Aorta (tissue), 5 donors: ENCODE results near the gene MYO1E. TPM values are rescaled to one million over a fixed set of nuclear protein-coding genes. Genes with fewer than 3 reads are reported as not detected.
"Not testable (repeated sequence)": the region's sequence is repeated elsewhere in the genome, so short reads cannot be mapped to it uniquely, and the experiment has no call there.

Experiments
- ATAC-seq: fragments of 200-7000 bp; cut with Tn5 transposase; one replicate; pipeline ENCODE4 v1.9.1; 2022; ENCODE audit warnings: moderate library complexity; ENCODE audit not compliant: low FRiP score
- DNase-seq, 2 donors: peaks; one replicate each; pipeline ENCODE4 v3.0.0-alpha.2; 2020
- H3K27ac ChIP-seq, 2 donors: one replicate each; pipeline ENCODE4 v1.5.1; 2013; ENCODE audit warnings: low read length in 2 of 2, mild to moderate bottlenecking in 2 of 2, moderate library complexity in 2 of 2, control low read depth in 1 of 2, inconsistent platforms in 1 of 2, low read depth in 1 of 2
- H3K27me3 ChIP-seq, 2 donors: one replicate each; pipeline ENCODE4 v1.6.1; 2013; ENCODE audit warnings: control low read depth in 1 of 2, low read length in 1 of 2, mild to moderate bottlenecking in 1 of 2, moderate library complexity in 1 of 2; ENCODE audit not compliant: insufficient read depth in 2 of 2, control insufficient read depth in 1 of 2
- H3K36me3 ChIP-seq, 2 donors: one replicate each; pipeline ENCODE4 v1.6.1; 2013; ENCODE audit warnings: control low read depth in 1 of 2, low read length in 1 of 2, mild to moderate bottlenecking in 1 of 2; ENCODE audit not compliant: insufficient read depth in 2 of 2, control insufficient read depth in 1 of 2
- H3K4me1 ChIP-seq, 2 donors: one replicate each; pipeline ENCODE4 v1.6.1; 2013; ENCODE audit warnings: low read length in 2 of 2, control low read depth in 1 of 2, mild to moderate bottlenecking in 1 of 2, moderate library complexity in 1 of 2; ENCODE audit not compliant: insufficient read depth in 2 of 2, control insufficient read depth in 1 of 2
- H3K4me3 ChIP-seq, 2 donors: one replicate each; pipeline ENCODE4 v1.5.1; 2013; ENCODE audit warnings: low read length in 2 of 2, control low read depth in 1 of 2, mild to moderate bottlenecking in 1 of 2
- H3K9me3 ChIP-seq: one replicate; pipeline ENCODE4 v1.6.1; 2013; ENCODE audit warnings: mild to moderate bottlenecking, low read length; ENCODE audit not compliant: control insufficient read depth
- WGBS, 2 donors: extraction: QIAGEN DNeasy Blood & Tissue Kit; methylation state at CpG; one replicate each; pipeline ENCODE4 v1.1.7; 2013; 5-methylcytosine and 5-hydroxymethylcytosine counted together
- intact Hi-C, 2 donors: fragments of 100-400 bp; cut with DNase I; formaldehyde crosslinking; loops; one replicate each; pipeline versions ENCODE4 v1.14.2 to v1.15.0; 2022
- polyA plus RNA-seq, 2 donors: library from polyadenylated mRNA; stranded (reverse); fragments of 200-250 nt; gene quantifications; one replicate each; pipeline ENCODE4 v1.2.3, GENCODE V29; 2013
- total RNA-seq, 2 donors: library from RNA; stranded (reverse); fragmentation: NEBNext Ultra II Directional; extraction: Animal tissue kit (Norgen Biotek cat#: 25700); gene quantifications; one replicate each; pipeline ENCODE4 v1.2.1, GENCODE V29; 2021
- donor health status: healthy with polysubstance abuse.
- donor health status: Bipolar disorder and iron deficiency.
- donor health status: DM: no; HTN: no; CAD: no.
- donor health status: DM: no; HTN: no; CAD: no.
- donor health status: DM: yes; HTN: yes; CAD: no.

MYO1E gene
- total and polyA plus RNA-seq, 4 donors: 44.6 to 225 (median 105) TPM

DNA sequence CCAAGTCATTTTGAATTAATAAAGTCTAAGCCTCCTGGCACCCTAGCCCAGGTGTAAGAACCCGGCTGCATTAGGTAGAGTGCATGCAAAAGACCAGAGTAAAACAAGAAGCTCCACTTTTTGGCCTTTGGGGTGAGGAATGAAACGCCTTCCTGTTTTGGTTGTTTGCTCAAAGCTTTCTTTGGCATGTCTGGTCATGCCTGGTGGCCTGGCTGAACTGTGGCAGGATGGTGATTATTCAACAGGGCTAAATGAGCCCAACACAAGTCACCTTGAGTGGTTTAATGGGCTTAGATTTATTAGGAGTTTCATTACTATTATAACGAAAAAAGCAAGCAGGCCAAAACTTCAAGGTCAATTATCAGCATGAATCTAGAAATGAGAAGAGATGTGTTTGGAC is 206.9 kb downstream of the MYO1E start:
- intact Hi-C loops: loop anchor here in 1 of 2 donors (5.0 kb wide), 2 partner anchors 57 to 72 kb away; no protein-coding TSS in a partner anchor
- Histone ChIP-seq H3K9me3 (no peaks in the 10 kb centered on the region), H3K36me3 (peaks cover 2 to 5% of the 10 kb centered on the region in 2 donors), H3K27me3 (no peaks in the 10 kb centered on the region), H3K27ac (no peak overlapping the region), H3K4me1 (peaks cover 6 to 9% of the 10 kb centered on the region in 2 donors), H3K4me3 (no peak overlapping the region)
- 33 to 43% methylated on average over 3 of the region's 3 CpGs for WGBS, 2 donors
- ATAC-seq: no peak
- no peak for DNase-seq

DNA sequence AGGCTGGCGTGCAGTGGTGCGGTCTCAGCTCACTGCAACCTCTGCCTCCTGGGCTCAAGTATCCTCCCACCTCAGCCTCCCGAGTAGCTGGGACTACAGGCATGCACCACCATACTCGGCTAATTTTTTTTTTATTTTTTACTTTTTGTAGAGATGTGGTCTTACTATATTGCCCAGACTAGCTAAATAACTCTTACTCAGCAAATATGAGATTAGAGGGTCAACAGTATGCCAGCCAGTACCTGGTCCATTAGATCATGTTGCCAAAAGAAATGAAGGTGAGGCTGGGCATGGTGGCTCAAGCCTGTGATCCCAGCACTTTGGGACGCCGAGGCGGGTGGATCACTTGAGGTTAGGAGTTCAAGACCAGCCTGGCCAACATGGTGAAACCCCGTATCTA is 210.6 kb downstream of the MYO1E start:
- intact Hi-C loops, H3K4me1 ChIP-seq, H3K27ac ChIP-seq, H3K36me3 ChIP-seq, H3K9me3 ChIP-seq, ATAC-seq, H3K4me3 ChIP-seq, DNase-seq, H3K27me3 ChIP-seq: not testable (repeated sequence)
- WGBS, 2 donors: 95 to 96% methylated on average over 8 of the region's 8 CpGs

DNA sequence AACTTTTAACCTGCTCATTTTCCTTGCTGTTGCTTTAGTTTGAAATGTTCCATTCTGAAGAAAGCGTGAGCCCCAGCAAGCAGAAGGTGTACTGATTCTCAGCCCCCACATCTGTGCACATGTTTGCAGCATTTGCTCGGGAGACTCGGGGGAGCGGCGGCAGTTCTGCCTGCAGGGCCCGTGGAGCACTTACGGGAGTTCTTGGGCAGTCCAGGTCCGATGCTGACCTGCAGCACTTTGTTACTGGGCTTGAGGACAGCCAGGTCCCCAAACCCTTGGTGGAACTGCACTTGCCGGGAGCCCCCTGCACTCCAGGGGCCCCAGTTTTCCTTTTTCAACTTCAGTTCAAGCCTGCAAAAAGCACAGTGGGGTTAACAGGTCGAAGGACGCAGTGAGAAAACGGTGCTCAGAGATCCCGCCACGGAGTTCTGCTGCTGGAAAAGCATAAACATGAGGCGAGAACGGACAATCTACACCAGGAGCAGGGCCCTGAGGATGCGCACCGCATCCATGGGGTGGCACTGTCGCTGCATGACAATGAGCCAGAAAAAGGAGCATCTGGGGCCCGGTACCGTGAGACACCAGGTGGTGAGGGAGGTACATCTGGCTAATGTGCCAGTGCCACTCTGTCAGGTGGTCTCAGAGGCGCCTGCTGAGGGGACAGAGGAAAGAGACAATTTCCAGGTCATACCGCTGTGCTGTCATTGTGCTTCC is 211.6 kb downstream of the MYO1E start:
- Histone ChIP-seq H3K27me3 (no peaks in the 10 kb centered on the region), H3K36me3 (peaks cover 4 to 7% of the 10 kb centered on the region in 2 donors), H3K4me3 (no peak overlapping the region), H3K4me1 (peaks cover 2 to 6% of the 10 kb centered on the region in 2 donors), H3K9me3 (no peaks in the 10 kb centered on the region), H3K27ac (no peak overlapping the region)
- ATAC-seq (no peak), DNase-seq (no peak)
- 74 to 82% methylated on average over 23 of the region's 23 CpGs for WGBS, 2 donors
- intact Hi-C loops: no loop called here

DNA sequence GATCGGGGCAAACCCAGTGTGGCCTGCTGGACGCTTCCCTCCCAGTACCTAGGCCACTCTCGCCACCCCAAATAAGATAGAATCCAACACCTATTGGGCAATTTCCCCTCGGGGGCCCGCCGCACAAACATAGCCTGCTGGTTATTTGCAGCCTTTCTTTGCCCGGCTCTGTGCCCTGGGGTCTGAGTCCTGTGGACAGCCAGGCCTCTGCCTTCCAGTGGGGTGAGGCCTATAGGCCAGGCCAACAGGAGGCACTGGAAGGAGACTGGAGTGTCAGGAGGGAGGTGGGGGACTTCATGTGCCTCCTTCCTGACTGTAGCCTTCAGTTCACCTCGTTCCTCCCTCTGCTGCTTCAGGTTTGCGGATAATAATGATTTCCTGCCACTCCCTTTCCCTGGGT is 213.5 kb downstream of the MYO1E start:
- ATAC-seq (no peak), DNase-seq (no peak)
- WGBS, 2 donors: 92 to 97% methylated on average over 9 of the region's 9 CpGs
- no peak overlapping the region for H3K4me3 ChIP-seq
- no peaks in the 10 kb centered on the region for H3K9me3 ChIP-seq
- H3K27me3 ChIP-seq: no peaks in the 10 kb centered on the region
- peaks cover 4 to 7% of the 10 kb centered on the region in 2 donors for H3K36me3 ChIP-seq
- H3K4me1 ChIP-seq: no peaks in the 10 kb centered on the region
- intact Hi-C loops: no loop called here
- H3K27ac ChIP-seq: no peak overlapping the region

DNA sequence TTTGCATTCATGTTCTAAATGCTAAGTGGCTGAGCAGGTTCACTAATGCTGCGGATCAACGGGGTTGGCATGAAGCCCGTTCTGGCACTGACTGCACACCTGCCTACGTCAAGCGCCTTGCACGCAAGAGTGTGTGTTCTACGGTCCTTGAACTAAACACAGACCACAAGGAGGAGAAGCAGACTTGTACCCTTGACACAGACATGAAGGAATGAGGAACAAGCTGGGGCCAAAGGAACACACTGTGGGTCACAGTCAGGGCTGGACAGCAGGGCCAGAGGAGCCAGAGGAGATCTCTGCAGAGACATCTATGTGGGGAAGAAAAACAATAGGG is 214.0 kb downstream of the MYO1E start:
- Histone ChIP-seq H3K9me3 (no peaks in the 10 kb centered on the region), H3K4me1 (no peaks in the 10 kb centered on the region), H3K36me3 (peaks cover 6 to 7% of the 10 kb centered on the region in 2 donors), H3K4me3 (no peak overlapping the region), H3K27me3 (no peaks in the 10 kb centered on the region), H3K27ac (no peak overlapping the region)
- DNase-seq (no peak), ATAC-seq (no peak)
- 83 to 84% methylated on average over 7 of the region's 7 CpGs for WGBS, 2 donors
- intact Hi-C loops: no loop called here

DNA sequence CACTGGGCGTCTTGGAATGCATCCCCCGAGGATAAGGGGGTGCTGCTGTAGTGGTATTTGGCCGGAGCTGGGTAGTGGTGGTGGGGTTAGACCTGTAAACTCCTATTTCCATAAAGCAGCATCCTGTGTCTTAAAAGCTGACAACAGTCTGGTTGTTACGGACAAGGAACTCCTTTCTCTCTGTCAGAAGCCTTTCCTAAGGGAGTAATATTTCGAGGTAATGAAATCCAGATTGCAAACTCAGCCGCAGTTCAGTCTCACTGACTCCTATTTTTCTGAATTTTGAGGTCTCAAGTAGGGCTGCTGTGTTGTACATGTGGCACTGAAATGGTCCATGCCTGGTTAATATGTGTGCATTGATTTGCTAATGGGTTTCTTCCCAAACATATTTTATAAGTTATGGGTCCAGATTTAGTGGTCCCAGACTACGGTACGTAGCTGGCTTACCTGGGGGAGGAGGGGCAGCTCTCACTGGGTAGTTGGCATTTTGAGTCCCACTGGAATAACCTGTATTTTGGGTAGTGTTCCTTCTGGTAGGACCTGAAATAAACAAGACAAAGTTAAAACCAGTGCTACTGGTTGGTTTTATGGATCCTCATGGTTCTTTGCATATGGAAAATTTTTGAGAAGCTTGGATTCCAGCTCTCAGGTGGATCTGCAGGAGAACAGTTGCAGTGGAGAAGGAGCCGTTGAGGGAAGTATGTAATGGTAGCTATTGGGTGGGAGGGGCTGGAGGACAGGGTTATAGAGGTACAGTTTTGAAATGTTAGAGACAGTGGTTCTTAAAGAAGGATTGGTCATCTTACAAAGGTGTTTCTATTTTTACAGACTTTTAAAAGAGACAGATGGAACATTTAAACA is 214.6 kb downstream of the MYO1E start:
- H3K36me3 ChIP-seq: peaks cover 9% of the 10 kb centered on the region in 2 donors

DNA sequence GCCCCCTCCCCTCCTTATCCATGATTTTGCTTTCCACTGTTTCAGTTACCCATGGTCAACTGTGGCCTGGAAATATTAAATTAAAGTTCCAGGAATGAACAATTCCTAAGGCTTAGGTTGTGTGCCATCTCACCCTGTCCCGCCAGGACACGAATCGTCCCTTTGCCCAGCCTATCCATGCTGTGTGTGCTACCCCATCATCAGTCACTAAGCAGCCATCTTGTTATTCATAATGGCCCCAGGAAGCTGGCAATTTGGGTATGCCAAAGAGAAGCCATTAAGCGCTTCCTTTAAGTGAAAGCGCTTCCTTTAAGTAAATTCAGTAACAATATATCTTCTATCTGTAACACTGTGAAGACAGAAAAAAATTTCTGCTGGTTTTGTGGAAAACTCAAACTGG is 215.3 kb downstream of the MYO1E start:
- DNase-seq (no peak), ATAC-seq (no peak)
- H3K27me3 ChIP-seq: no peaks in the 10 kb centered on the region
- no peaks in the 10 kb centered on the region for H3K4me1 ChIP-seq
- 94 to 97% methylated on average over 5 of the region's 5 CpGs for WGBS, 2 donors
- no peaks in the 10 kb centered on the region for H3K9me3 ChIP-seq
- H3K36me3 ChIP-seq: peaks cover 12% of the 10 kb centered on the region in 2 donors
- H3K4me3 ChIP-seq: no peak overlapping the region
- H3K27ac ChIP-seq: no peak overlapping the region
- intact Hi-C loops: no loop called here

More for the DNA sequence above, 214.6 kb downstream of the MYO1E start:
- Histone ChIP-seq H3K4me1 (no peaks in the 10 kb centered on the region), H3K27me3 (no peaks in the 10 kb centered on the region), H3K9me3 (no peaks in the 10 kb centered on the region), H3K27ac (no peak overlapping the region), H3K4me3 (no peak overlapping the region)
- no peak for ATAC-seq
- WGBS, 2 donors: 74 to 82% methylated on average over 9 of the region's 9 CpGs
- intact Hi-C loops: no loop called here
- DNase-seq: no peak

DNA sequence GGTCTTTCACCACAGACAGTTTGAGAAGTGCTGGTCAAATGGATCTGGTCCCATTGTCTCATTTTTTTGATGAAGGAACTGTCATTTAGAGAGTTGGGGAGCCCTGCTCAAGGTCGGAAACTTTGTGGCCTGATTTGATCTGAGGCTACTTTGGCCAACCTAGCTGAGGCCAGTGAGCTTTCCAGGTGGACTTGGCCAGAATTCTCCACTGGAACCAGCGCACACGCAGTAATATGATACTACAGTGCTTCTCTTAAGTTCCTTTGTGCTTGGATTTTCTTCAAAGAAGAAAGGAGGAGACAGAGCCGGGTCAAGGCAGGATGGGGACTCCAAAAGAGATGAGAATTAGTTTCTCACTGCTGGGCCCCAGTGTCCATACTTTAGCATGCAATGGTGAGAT is 217.2 kb downstream of the MYO1E start:
- H3K36me3 ChIP-seq: peaks cover 11 to 12% of the 10 kb centered on the region in 2 donors
- intact Hi-C loops: no loop called here
- no peak for DNase-seq
- no peaks in the 10 kb centered on the region for H3K27me3 ChIP-seq
- no peak overlapping the region for H3K27ac ChIP-seq
- WGBS, 2 donors: 84 to 89% methylated on average over 4 of the region's 4 CpGs
- H3K4me3 ChIP-seq: no peak overlapping the region
- no peaks in the 10 kb centered on the region for H3K9me3 ChIP-seq
- no peaks in the 10 kb centered on the region for H3K4me1 ChIP-seq
- ATAC-seq: no peak

DNA sequence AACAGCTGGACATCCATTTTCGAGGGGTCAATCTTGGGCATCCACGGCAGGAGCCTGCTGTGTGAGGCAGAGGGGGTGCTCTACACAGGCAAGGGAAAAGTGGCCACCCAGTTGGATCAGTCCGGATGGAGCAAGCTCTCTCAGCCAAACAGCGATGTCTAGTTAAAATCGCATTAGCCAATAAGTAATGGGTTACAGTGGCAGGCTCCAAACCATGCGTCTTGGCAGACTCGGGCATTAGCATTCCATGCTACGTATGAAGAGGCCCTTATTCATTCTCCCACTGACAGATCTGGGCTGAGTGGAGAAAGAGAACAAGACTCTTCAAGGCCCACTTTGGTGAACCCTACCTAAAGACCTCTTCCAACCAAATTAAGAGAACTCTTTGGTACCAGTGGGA is 218.4 kb downstream of the MYO1E start:
- ATAC-seq (no peak), DNase-seq (no peak)
- Histone ChIP-seq H3K4me1 (no peaks in the 10 kb centered on the region), H3K36me3 (peaks cover 11 to 13% of the 10 kb centered on the region in 2 donors), H3K4me3 (no peak overlapping the region), H3K9me3 (no peaks in the 10 kb centered on the region), H3K27me3 (no peaks in the 10 kb centered on the region), H3K27ac (no peak overlapping the region)
- WGBS, 2 donors: 56 to 73% methylated on average over 8 of the region's 8 CpGs
- intact Hi-C loops: no loop called here
